ENCODE results near the gene APOC1. TPM values are rescaled to one million over a fixed set of nuclear protein-coding genes. Genes with fewer than 3 reads are reported as not detected.
"Not testable (repeated sequence)": the region's sequence is repeated elsewhere in the genome, so short reads cannot be mapped to it uniquely, and the experiment has no call there.

APOC1 gene
- total RNA-seq = 1 to 10 TPM; 1.2 to 1.3 TPM

DNA sequence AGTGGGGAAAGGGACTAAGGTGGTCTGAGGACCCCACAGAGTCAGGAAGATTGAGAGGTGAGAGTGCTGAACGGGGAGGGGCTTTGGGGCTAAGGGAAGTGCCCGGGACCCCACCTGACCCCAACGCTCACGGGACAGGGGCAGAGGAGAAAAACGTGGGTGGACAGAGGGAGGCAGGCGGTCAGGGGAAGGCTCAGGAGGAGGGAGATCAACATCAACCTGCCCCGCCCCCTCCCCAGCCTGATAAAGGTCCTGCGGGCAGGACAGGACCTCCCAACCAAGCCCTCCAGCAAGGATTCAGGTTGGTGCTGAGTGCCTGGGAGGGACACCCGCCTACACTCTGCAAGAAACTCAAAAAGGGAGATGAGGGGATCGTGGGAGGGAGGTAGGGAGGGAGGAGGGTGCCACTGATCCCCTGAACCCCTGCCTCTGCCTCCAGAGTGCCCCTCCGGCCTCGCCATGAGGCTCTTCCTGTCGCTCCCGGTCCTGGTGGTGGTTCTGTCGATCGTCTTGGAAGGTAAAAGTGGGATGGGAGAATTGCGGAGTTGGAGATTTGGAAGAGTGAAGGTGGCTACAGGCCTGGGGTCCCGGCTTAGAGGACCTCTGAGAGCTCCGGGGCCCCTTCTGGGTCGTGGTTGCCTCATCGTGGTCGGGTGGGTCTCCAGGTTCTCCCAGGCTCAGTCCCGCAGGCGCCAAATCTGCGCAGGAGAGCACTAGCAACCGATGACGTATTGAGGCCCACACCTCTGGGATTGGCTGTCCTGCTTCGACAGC lies at the start of gene APOC1:
TSS of gene APOC1 (plus strand) at position 176 of the 774 bp plus-strand sequence. CDS start at position 460, 284 bp downstream.
- not testable (repeated sequence) for H3K4me1 Mint-ChIP-seq (ENCODE audit: low read depth); H3K36me3 Mint-ChIP-seq (ENCODE audit: low read depth); H3K9me3 Mint-ChIP-seq
- intact Hi-C loops (cut with micrococcal nuclease) = loop anchor here (2.0 kb wide), 1 partner anchor 24 kb away; the partner anchor contains the start of gene TOMM40
- CTCF ChIA-PET = interaction anchor here (1.1 kb wide), 1 partner anchor 38 kb away, joined by 5 read pairs; no protein-coding TSS in a partner anchor
- peak within 1 kb of the TSS; percentile 91 for H3K4me3 Mint-ChIP-seq
- peak within 1 kb of the TSS; percentile 46 for H3K27ac Mint-ChIP-seq
- peak; percentile 86 for DNase-seq
- H3K27me3 Mint-ChIP-seq (ENCODE audit: low read depth) = peaks cover 30% of the 10 kb centered on the region

DNA sequence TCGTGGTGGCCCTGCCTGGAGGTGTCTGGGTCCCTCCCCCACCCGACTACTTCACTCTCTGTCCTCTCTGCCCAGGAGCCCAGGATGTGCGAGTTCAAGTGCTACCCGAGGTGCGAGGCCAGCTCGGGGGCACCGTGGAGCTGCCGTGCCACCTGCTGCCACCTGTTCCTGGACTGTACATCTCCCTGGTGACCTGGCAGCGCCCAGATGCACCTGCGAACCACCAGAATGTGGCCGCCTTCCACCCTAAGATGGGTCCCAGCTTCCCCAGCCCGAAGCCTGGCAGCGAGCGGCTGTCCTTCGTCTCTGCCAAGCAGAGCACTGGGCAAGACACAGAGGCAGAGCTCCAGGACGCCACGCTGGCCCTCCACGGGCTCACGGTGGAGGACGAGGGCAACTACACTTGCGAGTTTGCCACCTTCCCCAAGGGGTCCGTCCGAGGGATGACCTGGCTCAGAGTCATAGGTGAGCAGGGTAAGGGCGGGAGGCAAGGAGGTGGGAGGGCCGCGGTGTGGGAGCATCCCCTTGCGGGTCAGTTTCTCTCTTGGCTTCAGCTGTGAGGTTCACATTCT lies 49.1 kb upstream of the APOC1 start:
- CTCF ChIA-PET = no interaction called here
- H3K27me3 Mint-ChIP-seq (ENCODE audit: low read depth) = no peaks in the 10 kb centered on the region
- H3K9me3 Mint-ChIP-seq = no peaks in the 10 kb centered on the region
- H3K4me3 Mint-ChIP-seq = no peak overlapping the region
- no peak for DNase-seq
- intact Hi-C loops (cut with micrococcal nuclease) = no loop called here
- H3K27ac Mint-ChIP-seq = no peak overlapping the region
- H3K36me3 Mint-ChIP-seq (ENCODE audit: low read depth) = no peaks in the 10 kb centered on the region
- H3K4me1 Mint-ChIP-seq (ENCODE audit: low read depth) = no peaks in the 10 kb centered on the region

DNA sequence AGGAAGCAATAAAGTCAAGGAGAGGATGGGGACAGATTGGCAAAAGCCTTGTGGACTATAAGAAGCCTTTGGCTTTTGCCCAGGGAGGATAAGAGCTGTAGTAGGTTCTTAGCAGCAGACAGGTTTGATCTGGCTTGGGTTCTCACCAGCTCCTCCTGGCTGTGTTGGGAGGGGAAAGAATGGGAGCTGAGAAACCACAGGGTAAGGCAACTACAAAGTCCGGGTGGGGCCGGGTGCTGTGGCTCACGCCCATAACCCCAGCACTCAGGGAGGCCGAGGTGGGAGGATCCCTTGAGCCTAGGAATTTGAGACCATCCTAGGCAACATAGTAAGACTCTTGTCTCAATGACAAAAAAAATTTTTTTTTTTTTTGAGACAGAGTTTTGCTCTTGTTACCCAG lies 47.7 kb upstream of the APOC1 start:
- DNase-seq = no peak
- no peak overlapping the region for H3K4me3 Mint-ChIP-seq
- intact Hi-C loops (cut with micrococcal nuclease) = no loop called here
- H3K36me3 Mint-ChIP-seq (ENCODE audit: low read depth) = no peaks in the 10 kb centered on the region
- H3K27me3 Mint-ChIP-seq (ENCODE audit: low read depth) = no peaks in the 10 kb centered on the region
- no peaks in the 10 kb centered on the region for H3K9me3 Mint-ChIP-seq
- CTCF ChIA-PET = interaction anchor here (0.6 to 1.3 kb wide), 2 partner anchors 9 to 172 kb away, joined by 3 read pairs; no protein-coding TSS in a partner anchor
- no peaks in the 10 kb centered on the region for H3K4me1 Mint-ChIP-seq (ENCODE audit: low read depth)
- no peak overlapping the region for H3K27ac Mint-ChIP-seq

- Mint-ChIP-seq H3K27me3 (ENCODE audit: low read depth) (no peaks in the 10 kb centered on the region), H3K27ac (no peak overlapping the region), H3K4me3 (no peak overlapping the region), H3K4me1 (ENCODE audit: low read depth) (no peaks in the 10 kb centered on the region), H3K9me3 (no peaks in the 10 kb centered on the region), H3K36me3 (ENCODE audit: low read depth) (no peaks in the 10 kb centered on the region)
- no peak for DNase-seq
- intact Hi-C loops (cut with micrococcal nuclease) = no loop called here
- CTCF ChIA-PET = no interaction called here
Measured at GRCh38 chr19:44867578-44867977, 46.8 kb upstream of the APOC1 start.

- H3K4me3 Mint-ChIP-seq = no peak overlapping the region
- intact Hi-C loops (cut with micrococcal nuclease) = no loop called here
- CTCF ChIA-PET = no interaction called here
- H3K27me3 Mint-ChIP-seq (ENCODE audit: low read depth) = no peaks in the 10 kb centered on the region
- H3K36me3 Mint-ChIP-seq (ENCODE audit: low read depth) = no peaks in the 10 kb centered on the region
- no peaks in the 10 kb centered on the region for H3K9me3 Mint-ChIP-seq
- no peak overlapping the region for H3K27ac Mint-ChIP-seq
- no peak for DNase-seq
- H3K4me1 Mint-ChIP-seq (ENCODE audit: low read depth) = no peaks in the 10 kb centered on the region
Measured at GRCh38 chr19:44869733-44870470, 44.5 kb upstream of the APOC1 start.

DNA sequence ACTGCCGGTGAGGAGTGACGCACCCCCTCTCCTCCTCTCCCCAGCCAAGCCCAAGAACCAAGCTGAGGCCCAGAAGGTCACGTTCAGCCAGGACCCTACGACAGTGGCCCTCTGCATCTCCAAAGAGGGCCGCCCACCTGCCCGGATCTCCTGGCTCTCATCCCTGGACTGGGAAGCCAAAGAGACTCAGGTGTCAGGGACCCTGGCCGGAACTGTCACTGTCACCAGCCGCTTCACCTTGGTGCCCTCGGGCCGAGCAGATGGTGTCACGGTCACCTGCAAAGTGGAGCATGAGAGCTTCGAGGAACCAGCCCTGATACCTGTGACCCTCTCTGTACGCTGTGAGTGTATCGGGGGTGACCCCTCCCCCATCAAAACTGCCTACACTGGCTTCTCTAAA lies 42.6 kb upstream of the APOC1 start:
- Mint-ChIP-seq H3K36me3 (ENCODE audit: low read depth) (no peaks in the 10 kb centered on the region), H3K27me3 (ENCODE audit: low read depth) (no peaks in the 10 kb centered on the region), H3K4me1 (ENCODE audit: low read depth) (no peaks in the 10 kb centered on the region), H3K9me3 (no peaks in the 10 kb centered on the region), H3K27ac (no peak overlapping the region), H3K4me3 (no peak overlapping the region)
- CTCF ChIA-PET = no interaction called here
- DNase-seq = no peak
- intact Hi-C loops (cut with micrococcal nuclease) = no loop called here

GRCh38 chr19:44872661-44873060 lies 41.7 kb upstream of the APOC1 start:
- intact Hi-C loops (cut with micrococcal nuclease) = no loop called here
- Mint-ChIP-seq H3K27me3 (ENCODE audit: low read depth) (no peaks in the 10 kb centered on the region), H3K9me3 (no peaks in the 10 kb centered on the region), H3K36me3 (ENCODE audit: low read depth) (no peaks in the 10 kb centered on the region), H3K27ac (no peak overlapping the region), H3K4me3 (no peak overlapping the region), H3K4me1 (ENCODE audit: low read depth) (peaks cover 4% of the 10 kb centered on the region)
- CTCF ChIA-PET = interaction anchor here (0.6 kb wide), 1 partner anchor 117 kb away, joined by 3 read pairs; no protein-coding TSS in a partner anchor
- no peak for DNase-seq

DNA sequence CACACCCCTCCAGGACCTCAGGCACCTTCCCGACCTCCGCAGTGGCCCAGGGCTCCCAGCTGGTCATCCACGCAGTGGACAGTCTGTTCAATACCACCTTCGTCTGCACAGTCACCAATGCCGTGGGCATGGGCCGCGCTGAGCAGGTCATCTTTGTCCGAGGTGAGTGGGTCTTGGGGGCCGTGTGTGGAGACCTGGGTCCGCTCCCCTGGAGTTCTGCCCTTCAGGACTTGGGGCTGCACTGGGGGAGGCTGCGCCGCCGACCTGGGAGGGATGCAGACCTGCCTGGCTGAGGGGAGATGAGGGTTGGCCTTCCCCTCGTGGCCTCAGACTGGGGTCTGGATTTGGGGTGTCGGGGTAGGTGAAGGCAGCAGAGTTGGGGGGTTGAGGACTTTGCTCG lies 40.1 kb upstream of the APOC1 start:
- Mint-ChIP-seq H3K4me1 (ENCODE audit: low read depth) (peaks cover 4% of the 10 kb centered on the region), H3K27ac (no peak overlapping the region), H3K9me3 (no peaks in the 10 kb centered on the region), H3K27me3 (ENCODE audit: low read depth) (no peaks in the 10 kb centered on the region), H3K36me3 (ENCODE audit: low read depth) (no peaks in the 10 kb centered on the region), H3K4me3 (no peak overlapping the region)
- CTCF ChIA-PET = no interaction called here
- intact Hi-C loops (cut with micrococcal nuclease) = no loop called here
- DNase-seq = no peak

GRCh38 chr19:44875666-44876451 lies 38.5 kb upstream of the APOC1 start:
- peaks cover 4% of the 10 kb centered on the region for H3K4me1 Mint-ChIP-seq (ENCODE audit: low read depth)
- no peak overlapping the region for H3K27ac Mint-ChIP-seq
- DNase-seq = no peak
- no peaks in the 10 kb centered on the region for H3K27me3 Mint-ChIP-seq (ENCODE audit: low read depth)
- H3K4me3 Mint-ChIP-seq = no peak overlapping the region
- no peaks in the 10 kb centered on the region for H3K9me3 Mint-ChIP-seq
- no peaks in the 10 kb centered on the region for H3K36me3 Mint-ChIP-seq (ENCODE audit: low read depth)
- intact Hi-C loops (cut with micrococcal nuclease) = no loop called here
- CTCF ChIA-PET = no interaction called here

DNA sequence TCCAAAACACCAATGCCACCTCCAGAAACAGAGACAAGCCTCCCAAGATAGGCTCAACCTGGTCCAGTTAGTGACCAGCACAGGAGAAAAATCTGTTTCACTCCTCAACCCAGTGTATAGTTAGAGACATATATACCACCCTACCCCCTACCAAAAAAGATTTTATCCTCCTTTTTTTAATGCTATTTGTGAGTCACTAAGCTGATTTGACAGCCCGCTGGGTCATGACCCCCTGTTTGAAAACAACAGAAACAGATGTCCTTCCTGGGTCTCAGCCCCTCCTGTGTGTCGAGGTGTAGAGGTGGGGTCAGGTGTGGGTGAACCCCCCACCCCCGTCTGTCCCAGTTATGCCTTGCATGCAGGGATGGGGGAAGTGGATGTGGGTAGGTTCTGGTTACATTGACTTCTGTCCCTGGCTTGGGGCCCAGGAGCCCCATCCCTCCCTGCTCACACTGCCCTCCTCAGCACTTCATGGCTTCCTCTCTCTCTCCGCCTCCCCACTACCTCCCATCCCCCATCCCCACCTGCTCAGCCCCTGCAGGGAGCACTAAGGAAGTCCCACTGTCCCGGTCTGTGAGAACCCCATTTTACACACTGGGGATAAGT lies 37.4 kb upstream of the APOC1 start:
- DNase-seq = no peak
- Mint-ChIP-seq H3K9me3 (no peaks in the 10 kb centered on the region), H3K4me3 (no peak overlapping the region), H3K4me1 (ENCODE audit: low read depth) (peaks cover 4% of the 10 kb centered on the region), H3K36me3 (ENCODE audit: low read depth) (no peaks in the 10 kb centered on the region), H3K27ac (no peak overlapping the region), H3K27me3 (ENCODE audit: low read depth) (no peaks in the 10 kb centered on the region)
- intact Hi-C loops (cut with micrococcal nuclease) = no loop called here
- CTCF ChIA-PET = no interaction called here

DNA sequence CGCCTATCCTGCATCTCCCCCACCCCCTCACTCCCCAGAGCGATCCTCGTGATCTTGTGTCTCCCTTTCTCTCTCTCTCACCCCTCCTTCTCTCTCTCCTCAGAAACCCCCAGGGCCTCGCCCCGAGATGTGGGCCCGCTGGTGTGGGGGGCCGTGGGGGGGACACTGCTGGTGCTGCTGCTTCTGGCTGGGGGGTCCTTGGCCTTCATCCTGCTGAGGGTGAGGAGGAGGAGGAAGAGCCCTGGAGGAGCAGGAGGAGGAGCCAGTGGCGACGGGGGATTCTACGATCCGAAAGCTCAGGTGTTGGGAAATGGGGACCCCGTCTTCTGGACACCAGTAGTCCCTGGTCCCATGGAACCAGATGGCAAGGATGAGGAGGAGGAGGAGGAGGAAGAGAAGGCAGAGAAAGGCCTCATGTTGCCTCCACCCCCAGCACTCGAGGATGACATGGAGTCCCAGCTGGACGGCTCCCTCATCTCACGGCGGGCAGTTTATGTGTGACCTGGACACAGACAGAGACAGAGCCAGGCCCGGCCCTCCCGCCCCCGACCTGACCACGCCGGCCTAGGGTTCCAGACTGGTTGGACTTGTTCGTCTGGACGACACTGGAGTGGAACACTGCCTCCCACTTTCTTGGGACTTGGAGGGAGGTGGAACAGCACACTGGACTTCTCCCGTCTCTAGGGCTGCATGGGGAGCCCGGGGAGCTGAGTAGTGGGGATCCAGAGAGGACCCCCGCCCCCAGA lies 36.1 kb upstream of the APOC1 start:
- no peak for DNase-seq
- Mint-ChIP-seq H3K4me1 (ENCODE audit: low read depth) (peaks cover 4% of the 10 kb centered on the region), H3K4me3 (no peak overlapping the region), H3K27me3 (ENCODE audit: low read depth) (no peaks in the 10 kb centered on the region), H3K9me3 (no peaks in the 10 kb centered on the region), H3K36me3 (ENCODE audit: low read depth) (no peaks in the 10 kb centered on the region), H3K27ac (no peak overlapping the region)
- CTCF ChIA-PET = no interaction called here
- intact Hi-C loops (cut with micrococcal nuclease) = no loop called here
